HG02610 (cell line): ENCODE data around the gene PRIM2.
"Not testable (repeated sequence)": the region's sequence is repeated elsewhere in the genome, so short reads cannot be mapped to it uniquely, and the experiment has no call there.

Source experiments
- ATAC-seq: cut with Tn5 transposase; IDR thresholded peaks from one replicate; pipeline ENCODE4 v1.9.1; 2021; ENCODE audit warnings: mild to moderate bottlenecking, moderate library complexity; ENCODE audit not compliant: unreplicated experiment

Gene PRIM2, protein sequence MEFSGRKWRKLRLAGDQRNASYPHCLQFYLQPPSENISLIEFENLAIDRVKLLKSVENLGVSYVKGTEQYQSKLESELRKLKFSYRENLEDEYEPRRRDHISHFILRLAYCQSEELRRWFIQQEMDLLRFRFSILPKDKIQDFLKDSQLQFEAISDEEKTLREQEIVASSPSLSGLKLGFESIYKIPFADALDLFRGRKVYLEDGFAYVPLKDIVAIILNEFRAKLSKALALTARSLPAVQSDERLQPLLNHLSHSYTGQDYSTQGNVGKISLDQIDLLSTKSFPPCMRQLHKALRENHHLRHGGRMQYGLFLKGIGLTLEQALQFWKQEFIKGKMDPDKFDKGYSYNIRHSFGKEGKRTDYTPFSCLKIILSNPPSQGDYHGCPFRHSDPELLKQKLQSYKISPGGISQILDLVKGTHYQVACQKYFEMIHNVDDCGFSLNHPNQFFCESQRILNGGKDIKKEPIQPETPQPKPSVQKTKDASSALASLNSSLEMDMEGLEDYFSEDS

DNA sequence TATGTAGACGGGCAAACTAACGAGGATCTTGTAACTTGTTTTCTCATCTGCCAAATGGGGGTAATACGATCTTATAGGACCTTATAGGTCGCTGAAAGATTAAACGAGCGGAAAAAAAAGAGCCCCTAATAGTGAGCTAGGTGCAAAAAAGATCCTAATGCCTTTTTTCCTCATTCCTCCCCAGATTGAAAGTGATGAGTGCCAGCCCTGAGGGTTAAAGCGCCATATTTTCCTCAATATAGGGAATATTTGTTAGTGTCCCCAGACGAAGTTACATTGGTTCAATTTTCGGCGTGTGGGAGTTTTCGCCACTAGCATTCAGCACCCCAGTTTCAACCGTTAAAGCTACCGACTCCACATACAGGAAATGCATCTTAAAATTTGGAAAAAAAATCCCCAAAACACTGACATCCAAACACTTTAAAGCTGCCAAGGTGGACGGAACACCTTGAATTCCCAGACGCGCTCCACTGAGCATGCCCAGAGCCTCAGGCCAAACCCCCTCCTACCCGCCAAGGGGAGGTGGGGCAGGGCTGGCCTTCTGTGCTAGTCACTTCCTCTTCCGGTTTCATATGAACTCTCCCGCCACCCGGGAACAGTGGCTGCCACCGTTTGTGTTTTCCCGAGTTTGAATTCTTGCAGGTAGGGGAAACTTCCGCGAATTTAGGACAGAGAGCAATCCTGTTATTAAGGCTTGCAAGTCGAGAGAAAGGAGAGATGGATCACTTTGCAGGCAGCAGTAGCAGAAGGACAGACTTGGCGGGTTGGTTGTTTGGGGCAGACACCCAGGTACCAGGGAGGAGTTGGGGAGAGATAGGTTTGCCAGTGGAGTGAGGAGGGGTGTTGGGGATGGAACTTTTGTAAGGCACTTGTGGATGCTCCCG lies at the start of gene PRIM2:
Gene PRIM2 (plus strand): TSS at position 571 of the 884 bp plus-strand sequence. CDS start 816 bp downstream, outside the sequence.
- ATAC-seq: peak; percentile 89

DNA sequence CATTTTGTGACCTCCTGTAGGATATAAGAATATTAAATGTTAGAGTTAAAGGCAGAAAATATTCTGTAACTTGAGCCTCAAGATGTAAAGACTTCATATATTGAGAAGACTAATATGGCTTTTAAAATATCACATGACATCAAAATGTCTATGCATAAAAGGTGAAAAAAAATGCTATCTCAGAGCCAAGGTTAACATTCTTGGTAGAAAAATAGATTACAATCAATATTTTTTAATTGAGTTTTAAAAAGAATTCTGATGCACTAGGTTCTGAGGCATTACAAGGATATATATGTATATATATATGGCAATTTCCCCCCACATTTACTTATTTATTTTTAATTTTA lies 49.2 kb upstream of the PRIM2 start:
- ATAC-seq: no peak

DNA sequence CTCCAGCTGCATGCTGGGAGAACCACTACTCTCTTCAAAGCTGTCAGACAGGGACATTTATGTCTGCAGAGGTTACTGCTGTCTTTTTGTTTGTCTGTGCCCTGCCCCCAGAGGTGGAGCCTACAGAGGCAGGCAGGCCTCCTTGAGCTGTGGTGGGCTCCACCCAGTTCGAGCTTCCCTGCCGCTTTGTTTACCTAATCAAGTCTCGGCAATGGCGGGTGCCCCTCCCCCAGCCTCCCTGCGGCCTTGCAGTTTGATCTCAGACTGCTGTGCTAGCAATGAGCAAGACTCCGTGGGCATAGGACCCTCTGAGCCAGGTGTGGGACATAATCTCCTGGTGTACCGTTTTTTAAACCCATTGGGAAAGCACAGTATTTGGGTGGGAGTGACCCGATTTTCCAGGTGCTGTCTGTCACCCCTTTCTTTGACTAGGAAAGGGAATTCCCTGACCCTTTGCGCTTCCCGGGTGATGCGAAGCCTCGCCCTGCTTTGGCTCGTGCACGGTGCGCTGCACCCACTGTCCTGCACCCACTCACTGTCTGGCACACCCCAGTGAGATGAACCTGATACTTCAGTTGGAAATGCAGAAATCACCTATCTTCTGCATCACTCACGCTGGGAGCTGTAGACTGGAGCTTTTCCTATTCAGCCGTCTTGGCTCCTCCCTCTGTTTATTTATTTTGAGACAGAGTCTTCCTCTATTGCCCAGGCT lies 43.2 kb upstream of the PRIM2 start:
- ATAC-seq: not testable (repeated sequence)

DNA sequence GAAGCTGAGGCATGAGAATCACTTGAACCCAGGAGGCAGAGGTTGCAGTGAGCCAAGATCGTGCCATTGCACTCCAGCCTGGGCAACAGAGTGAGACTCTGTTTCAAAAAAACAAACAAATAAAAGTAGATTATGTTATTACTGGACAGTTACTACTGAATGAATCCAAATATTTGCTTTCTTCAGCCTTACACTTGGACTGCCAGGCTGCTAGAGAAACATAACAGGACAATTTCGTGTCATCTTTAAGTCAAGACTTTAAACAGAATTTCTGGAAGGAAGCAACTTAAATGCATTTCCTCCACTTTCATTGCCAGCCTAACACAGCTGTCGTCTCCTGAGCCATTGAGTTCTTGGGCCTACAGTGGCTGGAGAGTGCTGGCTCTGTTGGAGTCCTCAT lies 42.0 kb upstream of the PRIM2 start:
- ATAC-seq: no peak

DNA sequence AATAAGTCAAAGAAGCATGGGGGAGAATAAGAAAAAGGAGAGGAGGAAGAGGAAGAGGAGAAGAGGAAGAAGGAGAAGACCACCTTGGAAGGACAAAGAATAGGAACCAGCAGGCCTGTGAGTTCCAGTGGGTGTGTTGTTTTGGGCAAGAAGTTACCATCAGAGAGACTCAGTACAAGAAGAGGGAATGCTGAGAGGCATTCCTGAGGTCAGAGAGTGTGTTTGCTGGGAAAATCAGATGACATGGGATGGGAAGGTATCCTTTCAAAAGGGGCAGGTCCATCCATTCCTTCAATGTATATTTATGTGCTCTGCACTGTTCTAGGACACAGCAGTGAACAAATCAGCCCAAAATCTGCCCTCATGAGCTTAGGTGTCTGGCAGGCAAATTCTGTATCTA lies 40.5 kb upstream of the PRIM2 start:
- ATAC-seq: no peak

DNA sequence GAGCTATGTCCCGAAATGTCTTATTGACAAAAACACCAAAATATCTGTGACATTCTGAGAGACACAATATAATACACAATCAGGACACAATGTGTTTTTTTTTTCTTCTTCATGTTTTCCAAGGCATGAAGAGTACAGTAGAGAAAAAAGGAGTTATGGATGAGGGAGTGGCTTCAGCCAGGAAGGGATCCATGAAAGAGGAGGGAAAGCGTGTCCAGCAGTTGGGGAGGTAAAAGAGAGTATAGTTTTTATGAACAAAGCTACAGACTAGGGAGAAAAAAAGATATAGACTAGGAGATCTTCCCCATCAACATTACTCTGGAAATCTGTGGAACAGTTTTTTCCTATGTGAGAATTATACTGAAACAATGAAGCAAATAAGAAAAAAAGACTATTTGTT lies 38.9 kb upstream of the PRIM2 start:
- no peak for ATAC-seq

DNA sequence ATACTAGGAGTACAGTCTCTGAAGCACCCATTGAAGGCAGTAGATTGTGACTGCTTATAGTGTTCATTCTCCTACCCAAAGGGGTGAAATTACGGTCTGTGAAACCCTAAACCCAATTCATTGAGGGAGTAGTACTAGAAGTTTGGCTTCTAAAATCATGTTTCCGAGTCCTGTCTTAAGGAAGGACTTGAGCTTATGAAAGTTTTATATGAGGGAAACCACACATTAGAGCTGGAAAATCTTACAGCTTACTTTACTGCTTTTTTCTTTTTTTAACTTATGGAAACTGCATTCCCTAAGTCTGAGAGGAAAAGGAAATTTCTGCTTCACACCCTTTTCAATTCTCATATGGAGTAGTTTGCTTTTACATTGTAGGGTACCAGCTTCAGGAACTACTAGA lies 38.4 kb upstream of the PRIM2 start:
- no peak for ATAC-seq

DNA sequence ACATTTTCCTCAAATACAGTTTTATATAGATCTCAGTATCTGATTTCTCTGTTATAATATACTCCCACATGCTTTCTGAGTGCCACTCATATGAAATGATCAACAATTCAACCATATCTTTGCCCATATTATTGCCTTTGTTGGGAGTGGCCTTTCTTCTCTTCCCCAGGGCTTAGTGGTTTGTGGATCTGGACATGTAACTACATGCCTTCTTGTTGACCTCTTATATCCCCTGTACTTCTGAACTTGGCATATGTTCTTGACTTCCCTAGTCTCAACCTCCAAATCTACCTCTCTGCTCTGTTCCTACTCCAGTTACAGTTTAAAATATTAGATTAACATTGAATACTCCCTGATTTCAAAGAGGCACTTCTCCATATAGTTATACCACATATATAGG lies 34.3 kb upstream of the PRIM2 start:
- no peak for ATAC-seq

DNA sequence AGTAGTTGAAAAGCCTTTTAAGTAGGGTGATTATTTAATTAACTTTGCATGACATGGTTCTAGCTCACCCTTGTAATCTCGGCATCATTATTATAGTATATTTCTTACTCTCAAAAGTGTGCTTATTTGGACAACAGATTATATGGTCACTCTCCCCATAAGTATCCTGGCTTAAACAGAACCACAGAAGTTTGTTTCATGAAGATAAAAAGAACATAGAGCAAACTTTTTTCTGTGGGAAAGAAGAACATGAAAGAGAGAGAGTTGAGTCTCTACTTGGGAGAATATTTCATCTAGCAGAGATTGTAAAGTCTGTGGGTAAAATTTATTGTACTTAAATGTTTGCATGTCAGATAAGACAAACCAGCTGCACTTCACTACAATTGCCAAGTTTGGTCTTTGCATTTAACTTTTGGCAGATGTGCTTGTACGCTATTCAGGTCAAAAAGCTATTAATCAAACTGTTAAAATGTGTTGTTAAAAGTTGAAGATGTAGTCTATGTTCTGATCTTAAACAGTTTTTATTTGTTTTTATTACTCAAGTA lies 33.4 kb upstream of the PRIM2 start:
- ATAC-seq: no peak

DNA sequence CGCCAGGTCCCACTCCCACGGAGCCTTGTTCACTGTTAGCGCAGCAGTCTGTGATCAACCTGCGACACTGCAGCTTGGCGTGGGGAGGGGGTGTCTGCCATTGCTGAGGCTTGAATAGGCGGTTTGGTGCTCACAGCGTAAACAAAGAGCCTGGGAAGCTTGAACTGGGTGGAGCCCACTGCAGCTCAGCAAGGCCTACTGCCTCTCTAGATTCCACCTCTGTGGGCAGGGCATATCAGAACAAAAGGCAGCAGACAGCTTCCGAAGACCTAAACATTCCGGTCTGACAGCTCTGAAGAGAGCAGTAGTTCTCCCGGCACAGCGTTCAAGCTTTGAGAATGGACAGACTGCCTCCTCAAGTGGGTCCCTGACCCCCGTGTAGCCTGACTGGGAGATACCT lies 29.3 kb upstream of the PRIM2 start:
- not testable (repeated sequence) for ATAC-seq

DNA sequence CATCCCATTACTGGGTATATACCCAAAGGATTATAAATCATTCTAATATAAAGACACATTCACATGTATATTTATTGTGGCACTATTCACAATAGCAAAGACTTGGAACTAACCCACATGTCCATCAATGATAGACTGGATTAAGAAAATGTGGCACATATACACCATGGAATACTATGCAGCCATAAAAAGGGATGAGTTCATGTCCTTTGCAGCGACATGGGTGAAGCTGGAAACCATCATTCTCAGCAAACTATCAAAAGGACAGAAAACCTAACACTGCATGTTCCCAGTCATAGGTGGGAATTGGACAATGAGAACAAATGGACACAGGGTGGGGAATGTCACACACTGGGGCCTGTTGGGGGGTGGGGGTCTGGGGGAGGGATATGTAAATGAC lies 24.0 kb upstream of the PRIM2 start:
- not testable (repeated sequence) for ATAC-seq

DNA sequence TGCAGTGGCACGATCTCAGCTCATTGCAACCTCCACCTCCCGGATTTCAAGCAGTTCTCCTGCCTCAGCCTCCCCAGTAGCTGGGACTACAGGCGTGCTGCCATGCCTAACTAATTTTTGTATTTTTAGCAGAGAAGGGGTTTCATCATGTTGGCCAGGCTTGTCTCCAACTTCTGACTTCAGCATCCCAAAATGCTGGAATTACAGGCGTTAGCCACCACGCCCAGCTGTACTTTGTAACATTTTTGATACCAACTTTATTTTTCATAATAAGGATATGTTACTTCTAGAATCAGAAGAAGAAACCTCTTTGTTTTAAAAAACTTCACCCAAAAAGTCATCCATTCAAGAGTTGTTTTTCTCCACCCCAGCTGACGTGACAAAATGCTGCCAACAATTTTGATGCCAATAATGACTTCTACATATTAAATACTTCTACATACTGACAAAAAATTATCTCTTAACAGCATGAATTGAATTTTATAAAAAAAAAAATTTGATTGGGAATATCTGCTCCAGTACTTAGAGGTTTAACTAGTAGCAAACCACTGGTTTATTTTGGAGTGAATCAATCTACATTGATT lies 22.5 kb upstream of the PRIM2 start:
- ATAC-seq: no peak

DNA sequence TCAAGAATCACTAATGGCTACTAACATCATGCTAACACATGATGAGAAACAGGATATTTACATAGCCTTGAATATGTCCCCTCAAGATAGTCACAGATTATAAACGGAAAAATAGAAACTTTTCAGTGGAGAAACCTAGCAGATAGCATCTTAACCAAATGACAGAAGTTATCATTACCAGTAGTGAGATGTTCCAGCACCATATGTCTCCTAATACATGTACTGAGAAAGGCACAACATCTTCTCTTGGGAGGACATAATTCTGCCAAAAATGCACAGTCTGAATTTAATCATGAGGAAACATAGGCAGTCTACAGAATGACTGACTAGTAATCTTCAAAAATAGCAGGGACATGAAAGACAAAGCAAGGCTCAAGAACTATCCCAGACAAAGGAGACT lies 19.9 kb upstream of the PRIM2 start:
- ATAC-seq: no peak

DNA sequence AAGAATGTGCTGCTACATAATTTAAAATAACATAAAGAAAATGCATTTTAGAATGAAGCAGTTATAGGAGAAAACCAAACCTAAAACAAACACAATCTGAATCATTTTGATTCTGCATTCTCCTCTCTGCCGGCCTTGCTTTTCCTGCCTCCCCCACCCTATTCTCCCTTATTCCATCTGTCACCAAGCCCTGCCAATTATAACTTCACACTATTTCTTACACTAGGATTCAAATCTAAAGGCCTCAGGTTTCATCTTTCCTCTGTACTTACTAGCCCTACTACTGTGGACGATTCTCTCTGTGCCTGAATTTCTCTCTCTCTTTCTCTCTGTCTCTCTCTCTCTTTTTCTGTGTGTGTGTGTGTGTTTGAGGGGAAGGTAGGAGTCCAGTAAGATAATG lies 18.7 kb upstream of the PRIM2 start:
- no peak for ATAC-seq

DNA sequence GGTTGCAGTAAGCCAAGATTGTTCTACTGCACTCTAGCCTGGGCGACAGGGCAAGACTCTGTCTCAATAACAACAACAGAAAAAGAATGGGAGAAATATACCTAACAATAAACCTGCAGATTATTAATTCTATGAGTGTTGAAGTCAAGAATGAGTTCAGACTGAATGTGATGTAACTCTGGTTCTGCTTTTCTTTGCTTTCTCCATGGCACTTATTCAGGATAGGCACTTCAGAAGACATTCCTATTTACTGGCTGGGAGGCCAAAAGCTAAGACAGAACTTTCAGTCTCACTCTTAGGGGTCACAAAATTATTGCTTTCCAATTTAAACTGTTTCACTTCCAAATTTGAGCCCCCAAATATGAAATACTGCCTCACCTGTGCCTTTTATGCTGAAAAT lies 15.7 kb upstream of the PRIM2 start:
- no peak for ATAC-seq

DNA sequence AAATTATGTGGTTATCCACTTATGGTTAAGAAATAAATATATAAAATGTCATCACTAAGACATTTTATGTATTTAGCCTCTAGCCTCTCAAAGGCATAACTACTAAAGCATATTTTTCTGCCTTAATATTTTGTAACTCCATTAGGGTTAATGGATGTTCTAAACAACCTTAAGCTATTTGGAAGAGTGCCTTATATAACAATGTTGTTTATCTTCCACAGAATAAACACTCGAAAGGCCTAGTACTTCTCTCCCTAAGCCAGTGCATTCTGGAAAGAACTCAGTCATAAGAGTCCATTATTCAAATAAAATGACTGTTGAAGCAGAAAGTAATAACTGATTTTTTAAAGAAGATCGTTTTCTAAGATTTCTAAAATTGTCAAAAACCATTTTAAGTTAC lies 15.0 kb upstream of the PRIM2 start:
- no peak for ATAC-seq

DNA sequence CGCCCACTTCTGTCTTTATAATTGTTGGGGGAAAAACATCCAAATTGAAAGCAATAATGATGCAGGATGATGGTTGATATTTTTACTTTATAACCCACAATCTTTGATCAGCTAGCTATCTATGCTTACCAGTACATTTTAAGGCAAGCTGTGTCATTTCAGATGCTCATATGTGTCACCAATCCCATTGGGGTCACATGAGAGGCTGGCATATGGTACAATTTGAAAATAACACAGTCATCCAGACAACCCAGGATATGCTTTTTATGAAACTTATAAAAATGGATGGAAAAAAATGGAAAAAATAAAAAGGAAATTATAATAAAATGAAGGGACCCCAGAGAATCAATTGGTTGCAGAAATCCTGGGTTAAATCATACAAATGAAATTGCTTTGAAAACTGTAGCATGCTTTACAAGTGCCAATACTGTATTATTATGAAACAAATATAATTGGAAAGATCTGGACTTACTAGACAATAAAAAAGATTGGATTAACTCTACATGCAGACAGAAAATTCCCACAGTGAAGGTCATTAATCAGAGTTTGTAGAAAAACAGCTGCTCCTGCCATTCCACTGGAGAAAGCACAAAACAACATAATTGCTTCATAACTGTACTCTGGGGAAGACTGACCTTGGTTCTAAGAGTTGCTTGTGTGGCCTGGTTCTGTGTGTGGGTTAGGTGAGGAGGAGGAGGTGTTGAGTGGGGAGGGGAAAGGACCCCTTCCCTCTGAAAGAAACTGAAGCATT lies 13.3 kb upstream of the PRIM2 start:
- no peak for ATAC-seq

DNA sequence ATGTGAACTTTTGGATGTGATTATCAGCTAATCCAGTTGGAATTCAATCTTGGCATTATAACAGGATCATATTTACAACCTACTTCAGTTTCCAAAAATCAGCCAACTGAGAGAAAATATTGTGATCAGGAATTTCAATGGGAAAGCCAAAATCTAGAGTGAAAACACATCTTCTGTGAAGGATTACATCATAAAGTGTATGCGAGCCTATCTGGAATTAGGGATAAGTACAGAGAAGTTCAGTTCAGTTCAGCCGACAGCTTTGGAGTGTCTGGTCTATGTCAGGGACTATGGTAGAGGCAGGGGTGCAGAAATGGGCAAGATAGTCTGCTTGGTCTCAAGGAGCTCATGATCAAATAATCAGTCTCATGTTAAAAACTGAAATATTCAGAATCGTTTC lies 12.3 kb upstream of the PRIM2 start:
- no peak for ATAC-seq

DNA sequence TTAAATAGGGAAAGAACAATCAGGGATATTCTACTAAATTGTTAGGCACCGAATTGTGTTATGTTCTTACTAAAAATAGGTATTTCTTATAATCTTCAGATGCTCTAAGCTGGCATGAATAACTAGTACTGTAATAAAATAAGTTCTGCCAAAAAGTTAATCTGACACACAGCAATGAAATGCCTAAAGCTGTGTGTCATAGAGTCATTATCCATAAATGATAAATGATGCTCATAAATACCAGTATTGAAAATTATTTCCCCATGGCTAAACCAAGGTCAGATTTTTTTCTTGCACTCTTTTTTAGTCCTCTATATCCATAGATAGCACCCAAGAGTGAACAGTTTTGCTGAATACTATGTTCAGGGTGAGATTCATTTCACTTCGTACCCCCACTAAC lies 11.7 kb upstream of the PRIM2 start:
- ATAC-seq: no peak

DNA sequence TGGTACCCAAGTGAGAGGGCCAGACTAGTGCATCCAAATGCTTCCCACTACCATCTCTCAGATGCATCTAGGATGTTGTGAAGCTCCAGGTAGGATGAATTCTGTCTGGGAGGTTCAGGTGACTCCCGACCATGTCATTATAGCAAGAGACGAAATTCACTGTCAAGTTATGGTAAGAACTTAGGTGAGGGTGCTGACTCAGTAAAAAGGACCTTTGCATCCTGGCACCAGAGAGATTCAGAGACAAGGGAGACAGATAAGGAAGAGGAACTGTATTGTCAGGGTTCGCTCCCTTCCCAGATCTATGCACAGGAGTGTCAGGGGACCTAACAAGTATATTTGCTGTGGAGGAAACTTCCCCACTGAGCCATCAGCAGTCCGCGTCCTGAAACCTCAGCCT lies 11.2 kb upstream of the PRIM2 start:
- ATAC-seq: no peak
